ENCODE data around the gene LEKR1. TPM values are rescaled to one million over a fixed set of nuclear protein-coding genes. Genes with fewer than 3 reads are reported as not detected.

Gene LEKR1
- total and polyA plus RNA-seq, 2 of the 13 experiments (the other 11 are each of a cell fraction or from before 2014, with no cell fraction given) = 0.49 to 1.5 TPM

DNA sequence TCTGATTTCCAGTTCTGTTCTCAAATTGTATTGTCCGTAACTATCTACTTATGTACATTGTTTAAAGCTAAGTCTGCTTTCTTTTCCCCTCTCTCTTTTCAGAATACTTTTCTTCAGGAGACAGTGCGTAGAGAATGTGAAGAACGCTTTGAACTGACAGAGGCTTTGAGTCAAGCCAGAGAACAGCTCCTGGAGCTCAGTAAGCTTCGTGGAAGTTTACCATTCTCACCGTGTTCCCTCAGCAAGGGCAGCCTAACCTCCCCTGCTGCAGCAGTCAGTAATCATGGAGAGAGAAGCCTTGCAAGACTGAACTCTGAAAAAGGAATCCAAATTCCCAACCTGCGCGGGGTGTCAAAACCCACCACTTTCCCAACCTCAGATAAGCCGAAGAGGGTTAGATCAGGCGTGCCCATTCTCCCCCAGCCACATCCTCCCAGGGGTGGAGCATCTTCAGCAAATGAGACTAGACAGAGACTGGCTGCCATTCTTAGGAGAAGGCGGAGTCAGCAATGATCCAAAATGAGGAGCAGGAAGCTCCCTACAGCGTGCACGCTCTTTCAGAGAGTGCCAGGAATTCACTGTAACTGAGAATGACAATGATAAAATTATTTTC, 219.2 kb downstream of the LEKR1 start:
- H2AFZ ChIP-seq (ENCODE audit: low read length) = no peak overlapping the region
- CTCF ChIA-PET (ENCODE audit: low intra/inter-chr PET ratio, low total read pairs) = no interaction called here
- POLR2A ChIA-PET = no interaction called here
- H3K9me3 ChIP-seq (ENCODE audit: low read length) = no peaks in the 10 kb centered on the region
- FAIRE-seq (no peak), ATAC-seq (no peak), DNase-seq (ENCODE audit: low spot score) (no peak)
- no peaks in the 10 kb centered on the region for H3K27me3 ChIP-seq (ENCODE audit: control insufficient read depth in 1 of 2, insufficient read depth in 2 of 2, low read length in 2 of 2)
- no peaks in the 10 kb centered on the region for H3K36me3 ChIP-seq (replicated peaks in 1 of 2; ENCODE audit: control insufficient read depth in 1 of 2, insufficient read depth in 2 of 2, low read length in 2 of 2)
- no TSS peak for BruUV-seq (replicated peaks)
- H4K20me1 ChIP-seq (ENCODE audit: insufficient read depth, low read length) = no peaks in the 10 kb centered on the region
- no peaks in the 10 kb centered on the region for H3K4me1 ChIP-seq (ENCODE audit: insufficient read depth, low read length)
- in situ Hi-C loops (cut with HindIII; ENCODE audit: extremely low pct_ligation_motif_present, low pct_unique_long_range_greater_than_20kb) = no loop called here
- TF ChIP-seq IRF2 (CRISPR knock-in tag; IDR thresholded peaks at IDR 0.05) (no peak), MBD4 (IDR thresholded peaks at IDR 0.05; ENCODE audit: borderline replicate concordance, low read length) (no peak), MED8 (CRISPR knock-in tag; IDR thresholded peaks at IDR 0.05; ENCODE audit: insufficient replicate concordance) (no peak), ZNF589 (CRISPR knock-in tag; conservative IDR thresholded peaks at IDR 0.05) (no peak), NR2F1 (CRISPR knock-in tag; IDR thresholded peaks at IDR 0.05) (no peak)
- TF ChIP-seq, protein P1, sequence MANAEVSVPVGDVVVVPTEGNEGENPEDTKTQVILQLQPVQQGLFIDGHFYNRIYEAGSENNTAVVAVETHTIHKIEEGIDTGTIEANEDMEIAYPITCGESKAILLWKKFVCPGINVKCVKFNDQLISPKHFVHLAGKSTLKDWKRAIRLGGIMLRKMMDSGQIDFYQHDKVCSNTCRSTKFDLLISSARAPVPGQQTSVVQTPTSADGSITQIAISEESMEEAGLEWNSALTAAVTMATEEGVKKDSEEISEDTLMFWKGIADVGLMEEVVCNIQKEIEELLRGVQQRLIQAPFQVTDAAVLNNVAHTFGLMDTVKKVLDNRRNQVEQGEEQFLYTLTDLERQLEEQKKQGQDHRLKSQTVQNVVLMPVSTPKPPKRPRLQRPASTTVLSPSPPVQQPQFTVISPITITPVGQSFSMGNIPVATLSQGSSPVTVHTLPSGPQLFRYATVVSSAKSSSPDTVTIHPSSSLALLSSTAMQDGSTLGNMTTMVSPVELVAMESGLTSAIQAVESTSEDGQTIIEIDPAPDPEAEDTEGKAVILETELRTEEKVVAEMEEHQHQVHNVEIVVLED (CRISPR knock-in tag; IDR thresholded peaks at IDR 0.05; ENCODE audit: borderline replicate concordance) = no peak
- TF ChIP-seq, protein P2, sequence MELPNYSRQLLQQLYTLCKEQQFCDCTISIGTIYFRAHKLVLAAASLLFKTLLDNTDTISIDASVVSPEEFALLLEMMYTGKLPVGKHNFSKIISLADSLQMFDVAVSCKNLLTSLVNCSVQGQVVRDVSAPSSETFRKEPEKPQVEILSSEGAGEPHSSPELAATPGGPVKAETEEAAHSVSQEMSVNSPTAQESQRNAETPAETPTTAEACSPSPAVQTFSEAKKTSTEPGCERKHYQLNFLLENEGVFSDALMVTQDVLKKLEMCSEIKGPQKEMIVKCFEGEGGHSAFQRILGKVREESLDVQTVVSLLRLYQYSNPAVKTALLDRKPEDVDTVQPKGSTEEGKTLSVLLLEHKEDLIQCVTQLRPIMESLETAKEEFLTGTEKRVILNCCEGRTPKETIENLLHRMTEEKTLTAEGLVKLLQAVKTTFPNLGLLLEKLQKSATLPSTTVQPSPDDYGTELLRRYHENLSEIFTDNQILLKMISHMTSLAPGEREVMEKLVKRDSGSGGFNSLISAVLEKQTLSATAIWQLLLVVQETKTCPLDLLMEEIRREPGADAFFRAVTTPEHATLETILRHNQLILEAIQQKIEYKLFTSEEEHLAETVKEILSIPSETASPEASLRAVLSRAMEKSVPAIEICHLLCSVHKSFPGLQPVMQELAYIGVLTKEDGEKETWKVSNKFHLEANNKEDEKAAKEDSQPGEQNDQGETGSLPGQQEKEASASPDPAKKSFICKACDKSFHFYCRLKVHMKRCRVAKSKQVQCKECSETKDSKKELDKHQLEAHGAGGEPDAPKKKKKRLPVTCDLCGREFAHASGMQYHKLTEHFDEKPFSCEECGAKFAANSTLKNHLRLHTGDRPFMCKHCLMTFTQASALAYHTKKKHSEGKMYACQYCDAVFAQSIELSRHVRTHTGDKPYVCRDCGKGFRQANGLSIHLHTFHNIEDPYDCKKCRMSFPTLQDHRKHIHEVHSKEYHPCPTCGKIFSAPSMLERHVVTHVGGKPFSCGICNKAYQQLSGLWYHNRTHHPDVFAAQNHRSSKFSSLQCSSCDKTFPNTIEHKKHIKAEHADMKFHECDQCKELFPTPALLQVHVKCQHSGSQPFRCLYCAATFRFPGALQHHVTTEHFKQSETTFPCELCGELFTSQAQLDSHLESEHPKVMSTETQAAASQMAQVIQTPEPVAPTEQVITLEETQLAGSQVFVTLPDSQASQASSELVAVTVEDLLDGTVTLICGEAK (IDR thresholded peaks at IDR 0.05) = no peak
- TF ChIP-seq, protein P2 (CRISPR knock-in tag; IDR thresholded peaks at IDR 0.05) = no peak
- H3K4me2 ChIP-seq (ENCODE audit: low read depth, low read length) = no peak overlapping the region
- H3K27ac ChIP-seq (ENCODE audit: extremely low read length, insufficient read depth, low read length) = no peak overlapping the region
- intact Hi-C loops (cut with micrococcal nuclease; ENCODE audit: unreplicated experiment) = no loop called here
- no peaks in the 10 kb centered on the region for H3K79me2 ChIP-seq (ENCODE audit: insufficient read depth, low read length)
- no peak overlapping the region for H3K4me3 ChIP-seq (replicated peaks in 1 of 3; ENCODE audit: insufficient read depth in 1 of 3, low read depth in 2 of 3, low read length in 3 of 3)
- H3K9ac ChIP-seq (ENCODE audit: insufficient read depth, low read depth, low read length) = no peak overlapping the region
- 46% methylated on average over 12 of the region's 12 CpGs for WGBS (ENCODE audit: low lambda C conversion rate)
